Measurements from ENCODE around the gene ZNF431.
"Not testable (repeated sequence)": the region's sequence is repeated elsewhere in the genome, so short reads cannot be mapped to it uniquely, and the experiment has no call there.

ZNF431 gene

DNA sequence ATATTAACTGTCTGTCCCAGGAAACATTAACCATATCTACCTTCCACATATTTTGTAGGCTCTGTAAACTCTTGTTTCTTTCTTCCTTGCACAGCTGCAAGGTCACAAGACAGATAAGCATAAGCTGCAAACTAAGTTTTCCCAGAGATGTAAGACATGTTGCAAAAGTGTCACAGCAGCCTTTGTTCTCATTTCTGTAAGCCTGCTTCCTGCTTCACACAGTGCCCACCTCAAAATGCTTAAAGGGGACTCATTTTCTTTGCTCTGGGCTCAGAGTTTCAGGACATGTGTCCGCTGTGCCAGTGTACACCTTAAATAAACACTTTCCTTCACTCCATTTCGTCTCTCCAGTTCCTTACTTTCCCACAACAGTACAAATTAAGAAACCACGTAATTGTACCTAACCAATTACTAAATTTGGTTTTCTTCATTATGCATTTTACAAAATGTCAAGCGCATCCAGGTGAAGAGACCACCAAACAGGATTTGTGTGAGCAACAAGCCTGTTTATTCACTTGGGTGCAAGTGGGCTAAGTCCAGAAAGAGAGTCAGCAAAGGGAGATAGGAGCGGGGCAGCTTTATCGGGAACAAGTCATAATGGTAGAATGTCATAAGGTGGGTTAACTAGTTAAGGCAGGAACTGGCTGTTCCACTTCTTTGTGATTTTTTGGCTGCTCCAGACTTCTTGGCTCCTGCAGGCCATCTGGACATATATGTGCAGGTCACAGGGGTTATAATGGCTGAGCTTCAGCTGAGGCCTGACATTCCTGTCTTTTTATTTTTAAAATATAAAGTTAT lies 12.7 kb upstream of the ZNF431 start:
- TF ChIP-seq, protein P1, sequence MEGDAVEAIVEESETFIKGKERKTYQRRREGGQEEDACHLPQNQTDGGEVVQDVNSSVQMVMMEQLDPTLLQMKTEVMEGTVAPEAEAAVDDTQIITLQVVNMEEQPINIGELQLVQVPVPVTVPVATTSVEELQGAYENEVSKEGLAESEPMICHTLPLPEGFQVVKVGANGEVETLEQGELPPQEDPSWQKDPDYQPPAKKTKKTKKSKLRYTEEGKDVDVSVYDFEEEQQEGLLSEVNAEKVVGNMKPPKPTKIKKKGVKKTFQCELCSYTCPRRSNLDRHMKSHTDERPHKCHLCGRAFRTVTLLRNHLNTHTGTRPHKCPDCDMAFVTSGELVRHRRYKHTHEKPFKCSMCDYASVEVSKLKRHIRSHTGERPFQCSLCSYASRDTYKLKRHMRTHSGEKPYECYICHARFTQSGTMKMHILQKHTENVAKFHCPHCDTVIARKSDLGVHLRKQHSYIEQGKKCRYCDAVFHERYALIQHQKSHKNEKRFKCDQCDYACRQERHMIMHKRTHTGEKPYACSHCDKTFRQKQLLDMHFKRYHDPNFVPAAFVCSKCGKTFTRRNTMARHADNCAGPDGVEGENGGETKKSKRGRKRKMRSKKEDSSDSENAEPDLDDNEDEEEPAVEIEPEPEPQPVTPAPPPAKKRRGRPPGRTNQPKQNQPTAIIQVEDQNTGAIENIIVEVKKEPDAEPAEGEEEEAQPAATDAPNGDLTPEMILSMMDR (IDR thresholded peaks at IDR 0.05; ENCODE audit: insufficient read depth, low read depth, low read length, missing control alignments), result no peak
- no peak for DNase-seq (ENCODE audit: low read depth)
- H3K4me3 ChIP-seq (ENCODE audit: low read depth, low read length), result no peak overlapping the region

DNA sequence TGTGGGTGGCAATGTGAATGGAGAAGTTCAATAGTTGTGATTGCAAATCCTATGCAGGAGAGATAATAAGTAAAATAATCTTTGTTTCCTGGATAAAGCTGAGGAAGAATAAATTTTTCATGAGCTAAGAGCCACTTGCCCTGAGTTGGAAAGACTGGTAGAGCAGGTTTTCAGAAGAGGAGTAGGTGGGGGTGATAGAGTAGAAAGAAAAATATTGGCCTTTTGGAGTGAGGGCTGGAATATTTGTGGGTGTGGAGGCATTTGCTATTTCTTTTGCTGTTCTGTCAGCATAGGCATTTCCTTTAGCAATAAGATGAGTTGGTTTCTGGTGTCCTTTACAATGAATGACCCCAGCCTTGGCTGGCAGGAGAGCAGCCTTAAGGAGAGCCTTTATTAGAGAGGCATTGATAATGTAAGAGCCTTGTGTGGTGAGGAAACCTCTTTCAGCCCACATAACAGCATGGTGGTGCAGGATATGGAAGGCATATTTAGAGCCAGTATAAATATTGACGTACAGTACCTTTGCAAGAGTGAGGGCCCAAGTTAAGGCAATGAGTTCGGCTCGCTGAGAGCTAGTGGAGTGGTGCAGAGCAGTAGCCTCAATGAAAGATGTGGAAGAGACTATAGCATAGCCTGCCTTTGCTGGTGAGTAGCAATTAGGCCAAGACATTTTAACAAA lies 11.6 kb upstream of the ZNF431 start:
- no peak for DNase-seq (ENCODE audit: low read depth)
- TF ChIP-seq, protein P1 (IDR thresholded peaks at IDR 0.05; ENCODE audit: insufficient read depth, low read depth, low read length, missing control alignments), result no peak
- no peak overlapping the region for H3K4me3 ChIP-seq (ENCODE audit: low read depth, low read length)

DNA sequence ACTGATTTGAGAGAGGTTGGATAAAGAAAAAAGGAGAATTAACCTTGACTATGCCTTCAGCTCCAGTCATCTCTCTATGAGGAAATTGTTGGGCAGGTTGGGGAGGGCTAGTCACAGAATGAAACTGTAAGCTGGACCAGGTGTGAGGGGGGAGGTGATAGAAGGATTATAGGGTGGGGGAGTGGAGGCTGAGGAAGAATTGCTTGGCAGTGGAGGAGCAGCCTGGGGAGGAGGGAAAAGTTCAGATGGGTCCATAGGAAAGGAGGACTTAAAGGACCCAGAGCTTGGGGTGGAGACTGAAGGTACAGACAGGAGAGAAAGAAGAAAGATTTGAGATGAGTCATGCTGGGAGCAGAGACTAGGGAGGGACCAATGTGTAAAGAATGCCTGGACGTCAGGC lies 8.2 kb upstream of the ZNF431 start:
- DNase-seq (ENCODE audit: low read depth), result no peak
- H3K4me3 ChIP-seq (ENCODE audit: low read depth, low read length), result no peak overlapping the region
- TF ChIP-seq, protein P1 (IDR thresholded peaks at IDR 0.05; ENCODE audit: insufficient read depth, low read depth, low read length, missing control alignments), result no peak

DNA sequence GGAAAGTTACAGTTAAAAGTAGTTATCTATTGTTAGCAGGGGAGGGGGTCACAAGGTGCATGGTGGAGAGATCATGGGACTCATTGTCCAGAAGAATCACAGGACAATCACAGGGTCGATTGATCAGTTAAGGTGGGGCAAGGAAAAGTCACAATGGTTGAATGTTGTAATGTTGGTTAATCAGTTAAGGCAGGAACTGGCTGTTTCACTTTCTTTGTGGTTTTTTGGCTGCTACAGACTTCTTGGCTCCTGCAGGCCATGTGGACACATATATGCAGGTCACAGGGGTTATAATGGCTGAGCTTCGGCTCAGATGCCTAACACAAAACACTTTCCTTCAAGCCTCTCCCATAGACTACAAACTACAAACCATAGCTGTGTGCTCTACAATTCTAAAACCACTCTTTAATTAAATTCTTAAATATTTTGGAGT lies 6.9 kb upstream of the ZNF431 start:
- no peak for DNase-seq (ENCODE audit: low read depth)
- no peak overlapping the region for H3K4me3 ChIP-seq (ENCODE audit: low read depth, low read length)
- TF ChIP-seq, protein P1 (IDR thresholded peaks at IDR 0.05; ENCODE audit: insufficient read depth, low read depth, low read length, missing control alignments), result no peak

DNA sequence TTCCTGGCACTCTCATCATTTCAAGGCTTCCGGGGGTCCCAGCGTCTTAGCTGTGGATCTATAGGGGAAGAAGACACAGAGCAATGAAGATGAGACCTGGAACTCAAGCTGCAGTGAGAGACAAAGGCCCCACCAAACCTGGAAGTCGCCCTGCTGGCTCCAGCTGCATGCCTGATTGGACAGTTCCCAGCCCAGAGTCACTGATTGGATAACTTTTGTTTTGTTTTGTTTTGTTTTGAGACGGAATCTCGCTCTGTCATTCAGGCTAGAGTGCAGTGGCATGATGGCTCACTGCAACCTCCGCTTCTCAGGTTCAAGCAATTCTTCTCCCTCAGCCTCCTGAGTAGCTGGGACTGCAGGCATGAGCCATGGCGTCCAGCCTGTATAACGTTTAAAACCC lies 6.4 kb upstream of the ZNF431 start:
- H3K4me3 ChIP-seq (ENCODE audit: low read depth, low read length), result no peak overlapping the region
- TF ChIP-seq, protein P1 (IDR thresholded peaks at IDR 0.05; ENCODE audit: insufficient read depth, low read depth, low read length, missing control alignments), result no peak
- no peak for DNase-seq (ENCODE audit: low read depth)

DNA sequence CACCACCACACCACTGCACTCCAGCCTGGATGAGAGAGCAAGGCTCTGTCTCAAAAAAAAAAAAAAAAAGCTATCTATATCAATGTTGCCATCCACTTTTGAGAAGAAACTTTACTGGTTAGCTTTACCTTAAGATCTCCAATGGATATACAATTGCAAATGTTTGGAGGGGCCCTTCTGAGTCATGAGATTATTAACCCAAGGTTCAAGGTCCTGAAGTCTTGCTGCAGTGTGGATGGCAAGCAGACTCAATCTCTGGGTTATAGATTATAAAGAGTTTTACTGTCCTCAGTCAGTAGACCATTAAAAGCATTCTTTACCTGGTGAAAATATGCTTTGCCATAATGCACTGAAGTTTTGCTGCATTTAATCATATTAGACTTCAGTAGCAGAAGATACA lies 3.7 kb upstream of the ZNF431 start:
- H3K4me3 ChIP-seq (ENCODE audit: low read depth, low read length), result no peak overlapping the region
- TF ChIP-seq, protein P1 (IDR thresholded peaks at IDR 0.05; ENCODE audit: insufficient read depth, low read depth, low read length, missing control alignments), result no peak
- DNase-seq (ENCODE audit: low read depth), result no peak

DNA sequence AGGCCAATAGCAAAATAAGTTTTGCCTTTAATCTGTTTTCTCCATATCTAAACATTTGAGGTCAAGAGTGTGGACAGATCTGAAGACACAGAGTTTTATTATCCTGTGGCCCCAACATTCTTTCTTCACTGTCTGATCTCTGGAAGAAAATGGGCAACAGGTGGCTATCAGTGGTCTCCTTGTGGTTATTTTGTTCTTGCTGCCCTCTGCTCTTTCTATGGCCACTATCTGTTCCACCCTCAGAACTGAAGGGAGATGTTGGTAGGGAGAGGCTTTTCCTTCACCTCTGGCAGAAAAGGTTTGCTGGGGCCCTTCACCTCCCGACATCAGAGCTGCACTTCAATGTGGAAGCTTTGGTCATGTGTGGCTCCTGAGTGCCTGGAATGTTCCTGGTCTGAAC lies 834 bp upstream of the ZNF431 start:
- DNase-seq (ENCODE audit: low read depth); H3K4me3 ChIP-seq (ENCODE audit: low read depth, low read length): not testable (repeated sequence)

All from GM12865 (cell line).